GM19035 (cell line): ENCODE results near the gene DNASE1L2.
"Not testable (repeated sequence)": the region's sequence is repeated elsewhere in the genome, so short reads cannot be mapped to it uniquely, and the experiment has no call there.

Source experiments
- ATAC-seq: cut with Tn5 transposase; IDR thresholded peaks from one replicate; pipeline ENCODE4 v1.9.1; 2021; ENCODE audit not compliant: unreplicated experiment

Gene DNASE1L2

GRCh38 chr16:2238150-2238837 lies 2.0 kb downstream of the DNASE1L2 start:
- ATAC-seq: no peak

GRCh38 chr16:2238838-2239675 lies 2.8 kb downstream of the DNASE1L2 start:
- ATAC-seq: no peak

GRCh38 chr16:2240331-2240730 lies 4.1 kb downstream of the DNASE1L2 start:
- ATAC-seq: not testable (repeated sequence)

GRCh38 chr16:2242598-2242997 lies 6.4 kb downstream of the DNASE1L2 start:
- no peak for ATAC-seq

GRCh38 chr16:2243031-2243528 lies 6.8 kb downstream of the DNASE1L2 start:
- ATAC-seq: no peak

GRCh38 chr16:2243781-2244180 lies 7.5 kb downstream of the DNASE1L2 start:
- no peak for ATAC-seq

- ATAC-seq: no peak
Measured at GRCh38 chr16:2244301-2244700, 8.1 kb downstream of the DNASE1L2 start.

- ATAC-seq: no peak
Measured at GRCh38 chr16:2244926-2245795, 8.9 kb downstream of the DNASE1L2 start.

GRCh38 chr16:2246301-2246885 lies 10.1 kb downstream of the DNASE1L2 start:
- no peak for ATAC-seq

GRCh38 chr16:2250652-2251295 lies 14.5 kb downstream of the DNASE1L2 start:
- ATAC-seq: no peak

- ATAC-seq: peak; percentile 90
Measured at GRCh38 chr16:2251296-2252111, 15.3 kb downstream of the DNASE1L2 start, which contains the start of gene ECI1. Gene ECI1 (minus strand): TSS chr16:2251587. CDS start chr16:2251566, 21 bp downstream.

GRCh38 chr16:2252806-2253148 lies 16.5 kb downstream of the DNASE1L2 start:
- no peak for ATAC-seq

- ATAC-seq: no peak
Measured at GRCh38 chr16:2253293-2253692, 17.0 kb downstream of the DNASE1L2 start.

GRCh38 chr16:2256531-2257140 lies 20.4 kb downstream of the DNASE1L2 start:
- ATAC-seq: no peak

GRCh38 chr16:2257726-2258125 lies 21.5 kb downstream of the DNASE1L2 start:
- ATAC-seq: no peak

GRCh38 chr16:2258530-2258929 lies 22.3 kb downstream of the DNASE1L2 start:
- not testable (repeated sequence) for ATAC-seq

- ATAC-seq: no peak
Measured at GRCh38 chr16:2260250-2260649, 24.0 kb downstream of the DNASE1L2 start.

- not testable (repeated sequence) for ATAC-seq
Measured at GRCh38 chr16:2263026-2263425, 26.8 kb downstream of the DNASE1L2 start.

GRCh38 chr16:2266887-2267286 lies 30.6 kb downstream of the DNASE1L2 start:
- not testable (repeated sequence) for ATAC-seq
